Subcutaneous adipose tissue (tissue), 4 donors: ENCODE data around the gene CREM. TPM values are rescaled to one million over a fixed set of nuclear protein-coding genes. Genes with fewer than 3 reads are reported as not detected.

Experiments
- CTCF ChIP-seq: fragments of 450-650 bp; IDR thresholded peaks from one replicate; pipeline ENCODE4 v1.5.1; 2016; ENCODE audit warnings: low read depth, mild to moderate bottlenecking, control low read depth, antibody characterized with exemption, moderate library complexity
- total RNA-seq, 4 donors: library from RNA; depleted of rRNA; stranded (reverse); fragments of >200 nt; gene quantifications; one replicate each; pipeline ENCODE4 v1.1.0, GENCODE V29; 2016

Gene CREM
- total RNA-seq, 4 donors from 2014 or later: 29.8 to 90.8 (median 43.0) TPM

DNA sequence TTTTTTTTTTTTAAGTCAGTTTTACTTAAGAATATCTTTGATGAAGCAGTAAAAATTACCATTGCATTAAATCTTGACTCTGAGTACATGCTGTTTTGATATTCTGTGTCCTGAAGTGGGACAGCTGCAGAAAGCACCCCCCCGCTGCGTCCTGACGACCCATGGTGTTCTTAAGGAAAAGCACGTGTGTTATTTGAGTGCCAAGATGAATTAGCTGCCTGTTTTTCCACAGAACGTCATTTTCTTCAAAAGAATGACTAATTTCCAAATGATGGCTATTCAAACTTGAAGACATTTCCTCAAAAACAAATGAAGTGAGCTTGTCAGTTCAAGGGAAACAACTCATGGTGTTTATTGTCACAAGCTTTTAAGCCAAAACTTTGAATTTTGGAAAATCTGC, 45.9 kb downstream of the CREM start:
- TF ChIP-seq CTCF: no peak

DNA sequence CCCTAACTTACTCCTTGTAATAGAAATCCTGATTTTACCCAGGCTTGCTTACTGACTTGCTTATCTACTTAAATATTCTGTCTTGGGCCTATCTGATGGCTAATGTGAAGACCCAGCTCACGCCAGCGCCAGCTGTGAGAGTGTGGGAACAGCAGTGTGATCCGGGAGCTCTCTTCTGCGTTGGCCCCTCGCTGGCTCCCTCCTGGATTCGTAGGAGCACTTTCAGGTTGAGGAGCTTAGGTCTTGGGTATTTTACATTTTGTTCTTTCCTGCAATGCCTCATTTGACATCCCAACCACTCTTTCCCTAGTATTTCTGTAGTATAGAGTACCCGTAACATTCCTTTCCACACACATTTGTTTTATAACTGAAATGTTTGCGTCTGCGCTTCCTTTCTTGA, 51.7 kb downstream of the CREM start:
- no peak for TF ChIP-seq CTCF

- no peak for TF ChIP-seq CTCF
Observed at GRCh38 chr10:35182631-35183510, 56.2 kb downstream of the CREM start.

DNA sequence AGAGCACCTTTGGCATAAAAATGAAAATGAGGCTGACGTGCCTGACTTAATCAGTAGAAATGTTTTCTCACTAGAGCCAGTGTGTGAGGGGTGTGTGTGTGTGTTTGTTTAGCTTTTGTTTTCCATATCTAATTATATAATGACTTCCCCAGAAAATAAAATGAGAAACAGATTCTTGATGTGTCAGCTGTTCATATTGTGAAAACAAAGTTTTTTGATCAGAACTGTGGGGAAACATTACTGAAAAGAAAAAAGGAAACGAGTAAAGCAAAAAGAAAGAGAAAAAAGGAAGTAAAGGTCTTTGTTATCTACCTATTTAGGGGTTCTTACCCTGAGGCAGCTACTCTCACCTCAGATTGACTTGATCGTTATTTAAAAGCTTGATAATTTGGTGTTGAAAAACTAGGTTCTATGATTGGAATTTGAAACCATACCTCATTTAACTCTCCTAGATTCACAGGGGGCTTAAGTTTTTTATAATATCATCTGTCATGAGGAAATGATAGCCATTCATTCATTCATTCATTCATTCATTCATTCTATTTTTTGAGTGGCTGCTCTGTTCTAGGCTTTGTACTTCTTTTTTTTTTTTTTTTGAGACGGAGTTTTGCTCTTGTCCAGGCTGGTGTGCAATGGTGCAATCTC, 58.0 kb downstream of the CREM start:
- no peak for TF ChIP-seq CTCF

DNA sequence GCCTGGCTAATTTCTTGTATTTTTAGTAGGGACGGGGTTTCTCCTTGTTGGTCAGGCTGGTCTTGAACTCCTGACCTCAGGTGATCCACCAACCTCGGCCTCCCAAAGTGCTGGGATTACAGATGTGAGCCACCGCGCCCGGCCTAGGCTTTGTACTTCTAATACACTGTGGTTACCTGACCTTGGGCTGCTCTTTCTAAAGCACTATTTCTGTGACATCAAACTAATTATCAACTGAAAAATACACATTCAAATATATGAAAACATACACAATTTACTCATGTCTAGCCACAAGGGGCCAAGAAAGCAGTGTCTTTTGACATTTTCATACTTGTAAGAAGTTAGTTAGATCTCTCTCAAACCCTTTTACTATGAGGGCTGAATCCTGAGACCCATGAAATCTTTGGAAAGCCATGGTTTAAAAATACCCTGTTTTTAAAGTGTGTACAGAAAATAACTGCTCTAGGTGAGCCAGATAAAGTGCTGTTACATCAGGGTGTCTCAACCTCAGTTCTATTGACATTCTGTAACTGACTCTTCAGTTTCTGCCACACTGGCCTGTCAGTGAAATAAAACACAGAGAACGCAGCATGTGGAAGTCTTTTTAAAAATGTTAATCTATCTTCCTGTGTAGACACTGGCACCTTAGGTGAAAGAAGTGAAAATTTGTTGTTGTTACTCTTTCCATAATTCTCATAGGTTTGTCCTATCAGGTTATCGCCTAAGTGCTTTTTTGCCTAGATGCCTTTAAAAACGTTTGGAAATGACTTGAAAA, 58.8 kb downstream of the CREM start:
- TF ChIP-seq CTCF: no peak

DNA sequence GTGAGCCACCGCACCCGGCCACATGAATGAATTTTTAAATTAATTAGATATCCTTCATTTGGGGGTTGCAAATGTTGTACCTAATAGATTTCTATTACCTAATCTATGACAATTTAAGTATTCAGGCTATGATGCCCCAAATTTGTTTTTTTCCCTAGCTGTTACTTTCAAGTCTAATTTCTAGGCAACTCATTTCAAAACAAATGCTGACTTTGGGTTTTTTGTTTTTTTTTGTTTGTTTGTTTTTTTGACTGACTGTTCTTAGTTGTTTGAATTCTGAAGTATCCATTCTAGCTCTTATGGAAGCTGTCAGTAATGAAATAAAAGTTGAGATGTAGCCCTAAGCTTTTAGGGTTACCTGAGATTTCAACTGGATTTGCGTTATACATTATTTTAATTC, 62.3 kb downstream of the CREM start:
- TF ChIP-seq CTCF: no peak

DNA sequence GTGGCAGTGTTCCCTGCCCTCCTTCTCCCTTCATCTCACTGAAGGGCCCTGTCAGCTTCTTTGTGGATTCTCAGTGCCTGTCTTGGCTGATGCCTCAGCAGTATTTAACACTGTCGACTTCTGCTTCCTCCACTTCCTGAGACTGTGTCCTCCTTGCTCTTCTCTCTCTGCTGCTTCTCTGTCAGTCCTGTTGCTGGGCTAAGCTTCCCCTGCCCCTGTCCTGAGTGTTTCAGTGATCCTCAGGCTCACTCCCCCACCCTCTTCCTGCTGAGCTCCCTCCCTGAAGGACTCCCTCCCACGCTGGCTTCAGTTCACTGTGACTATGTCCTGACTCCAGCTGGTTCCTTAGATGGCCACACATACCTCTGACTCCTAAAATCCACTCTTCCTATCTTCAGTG, 64.9 kb downstream of the CREM start:
- TF ChIP-seq CTCF: no peak
